Suppressor macrophage treated with lipopolysaccharide for 4 hours (primary cell): Measurements from ENCODE around the gene GBGT1.

Experiments used
- DNase-seq: peaks from one replicate; pipeline ENCODE4 v3.0.0-alpha.2; 2020

GBGT1 gene

GRCh38 chr9:133111808-133112662 is 51.7 kb downstream of the GBGT1 start:
- DNase-seq, result no peak

GRCh38 chr9:133109931-133110650 is 53.6 kb downstream of the GBGT1 start:
- no peak for DNase-seq

DNA sequence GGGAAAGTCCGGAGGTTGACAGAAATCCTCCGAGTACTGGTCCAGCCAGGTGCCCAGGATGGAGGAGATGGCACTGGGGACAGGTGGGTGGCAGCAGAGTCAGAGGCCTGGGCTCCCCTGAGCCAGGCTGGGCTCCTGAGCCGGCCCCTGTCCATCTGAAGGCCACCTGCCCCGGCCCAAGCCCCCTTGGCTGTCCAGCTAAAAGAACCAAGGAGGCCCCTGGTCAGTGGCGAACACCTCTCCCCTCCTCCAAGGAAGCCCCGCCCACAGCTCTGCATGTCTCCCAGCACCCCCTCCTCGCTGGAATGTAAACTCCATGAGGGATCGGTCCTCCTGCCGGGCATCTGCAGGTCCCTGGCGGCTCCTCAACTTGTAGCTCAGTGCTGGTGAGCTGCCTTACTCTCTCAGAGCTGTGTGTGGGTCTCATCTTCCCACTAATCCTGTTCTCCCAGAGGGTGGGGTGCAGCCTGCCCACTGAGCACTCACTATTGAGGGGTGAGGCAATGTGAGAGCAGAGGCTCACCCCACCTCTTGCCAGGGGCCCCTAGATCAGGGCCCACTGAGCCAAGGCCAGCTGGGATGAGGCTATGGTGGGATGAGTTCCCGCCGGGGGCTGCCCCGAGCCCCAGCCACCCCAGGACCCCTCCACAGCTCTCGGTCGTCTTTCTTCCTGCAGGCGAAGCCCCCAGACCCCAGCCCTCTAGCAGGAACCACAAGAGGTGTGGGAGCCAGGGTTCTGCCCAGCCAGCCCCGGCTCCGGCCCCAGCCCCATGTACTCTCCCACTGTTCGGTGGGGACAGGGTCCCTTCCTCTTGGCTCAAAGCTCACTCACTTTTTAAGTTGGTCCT is 54.7 kb downstream of the GBGT1 start:
- DNase-seq, result no peak

- DNase-seq, result no peak
Observed at GRCh38 chr9:133107961-133108793, 55.5 kb downstream of the GBGT1 start.

- DNase-seq, result no peak
Observed at GRCh38 chr9:133107245-133107722, 56.4 kb downstream of the GBGT1 start.

- DNase-seq, result no peak
Observed at GRCh38 chr9:133106511-133107244, 57.0 kb downstream of the GBGT1 start.

DNA sequence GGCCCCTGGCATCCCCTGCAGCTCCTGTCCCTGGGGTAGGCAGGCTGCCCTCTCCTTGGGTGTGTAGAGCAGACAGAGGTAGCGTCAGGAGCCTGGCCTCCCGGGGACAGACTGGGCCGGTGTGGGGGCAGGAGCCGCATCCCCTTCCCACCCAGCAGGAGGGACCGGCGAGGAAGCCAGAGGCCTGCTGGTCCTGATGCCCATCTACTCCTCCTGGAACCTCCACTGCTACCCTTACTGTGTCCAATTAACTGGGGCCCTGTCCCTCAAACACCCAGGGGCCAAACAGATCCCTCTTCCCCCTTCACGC is 58.3 kb downstream of the GBGT1 start:
- DNase-seq, result no peak

- DNase-seq, result no peak
Observed at GRCh38 chr9:133104718-133105460, 58.8 kb downstream of the GBGT1 start.

- DNase-seq, result no peak
Observed at GRCh38 chr9:133103987-133104505, 59.7 kb downstream of the GBGT1 start.

GRCh38 chr9:133103183-133103986 is 60.3 kb downstream of the GBGT1 start:
- peak; percentile 68 for DNase-seq
